Nephron progenitor cell (in vitro differentiated cells): Measurements from ENCODE around the gene TBL1Y.

Experiments
- DNase-seq: peaks from one replicate; pipeline ENCODE4 v3.0.0; 2021
- H3K27ac Mint-ChIP-seq: 2 replicates; pipeline ENCODE4 v1.8.0; 2021; ENCODE audit warnings: mild to moderate bottlenecking, moderate library complexity, mixed read lengths
- H3K27me3 Mint-ChIP-seq: 2 replicates; pipeline ENCODE4 v1.8.0; 2021; ENCODE audit warnings: mild to moderate bottlenecking, low read depth, mixed read lengths; ENCODE audit not compliant: poor library complexity
- H3K36me3 Mint-ChIP-seq: 2 replicates; pipeline ENCODE4 v1.8.0; 2021; ENCODE audit warnings: low read depth, mixed read lengths
- H3K4me1 Mint-ChIP-seq: 2 replicates; pipeline ENCODE4 v1.8.0; 2021; ENCODE audit warnings: mixed read lengths
- H3K4me3 Mint-ChIP-seq: 2 replicates; pipeline ENCODE4 v1.8.0; 2021; ENCODE audit warnings: mild to moderate bottlenecking, moderate library complexity, mixed read lengths
- H3K9me3 Mint-ChIP-seq: 2 replicates; pipeline ENCODE4 v1.8.0; 2021; ENCODE audit warnings: mild to moderate bottlenecking, moderate library complexity, mixed read lengths
- TF ChIP-seq, protein P1 (sequence below): fragments of 200-600 bp; sonication (generic); IDR thresholded peaks from 2 replicates; pipeline ENCODE4 v1.5.0; 2021; ENCODE audit warnings: antibody characterized with exemption

The TBL1Y gene

DNA sequence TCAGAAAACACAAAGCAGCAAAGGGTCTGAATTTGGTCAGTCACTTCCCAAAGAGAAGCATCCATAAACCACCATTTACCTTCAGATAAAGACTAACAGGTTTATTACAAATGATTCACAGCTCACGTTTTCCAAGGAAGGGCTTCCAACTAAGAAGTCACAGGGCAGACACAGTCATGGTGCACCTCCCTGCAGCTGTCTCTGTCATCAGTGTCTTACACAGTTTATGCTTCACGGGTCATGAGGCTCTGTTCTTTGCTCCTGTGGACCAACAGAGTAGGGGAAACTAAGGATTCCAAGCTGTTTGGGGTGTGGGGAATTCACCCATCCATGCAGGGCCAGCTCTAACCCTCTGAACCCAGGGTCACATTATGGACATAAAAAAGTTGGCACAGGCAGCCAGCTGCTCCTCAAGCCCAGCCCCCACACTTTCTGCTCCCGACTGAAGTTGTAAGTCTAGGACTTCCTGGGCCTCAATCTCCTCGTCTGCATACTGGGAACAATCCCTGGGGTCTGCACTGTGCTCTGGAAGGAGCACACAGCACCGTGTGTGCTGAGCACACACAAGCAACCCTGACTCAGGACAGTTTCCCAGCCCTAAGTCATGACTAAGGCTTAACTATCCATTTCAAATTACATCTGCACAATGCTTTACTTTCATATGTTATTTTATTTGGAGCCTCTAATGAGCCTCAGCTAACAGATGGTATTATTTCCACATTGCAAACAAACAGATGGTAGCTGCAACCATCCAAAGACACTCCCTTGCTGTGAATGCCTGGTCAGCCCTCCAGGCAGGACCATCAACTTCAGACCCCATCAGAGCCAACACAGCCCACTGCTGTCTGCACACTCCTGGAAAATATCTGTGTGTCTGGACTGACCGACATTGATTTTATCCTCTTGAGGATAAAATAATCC, 214.9 kb downstream of the TBL1Y start:
- no peaks in the 10 kb centered on the region for H3K9me3 Mint-ChIP-seq
- H3K4me3 Mint-ChIP-seq: no peak overlapping the region
- DNase-seq: no peak
- H3K36me3 Mint-ChIP-seq: no peaks in the 10 kb centered on the region
- no peaks in the 10 kb centered on the region for H3K27me3 Mint-ChIP-seq
- H3K4me1 Mint-ChIP-seq: no peaks in the 10 kb centered on the region
- no peak overlapping the region for H3K27ac Mint-ChIP-seq
- TF ChIP-seq, protein P1, sequence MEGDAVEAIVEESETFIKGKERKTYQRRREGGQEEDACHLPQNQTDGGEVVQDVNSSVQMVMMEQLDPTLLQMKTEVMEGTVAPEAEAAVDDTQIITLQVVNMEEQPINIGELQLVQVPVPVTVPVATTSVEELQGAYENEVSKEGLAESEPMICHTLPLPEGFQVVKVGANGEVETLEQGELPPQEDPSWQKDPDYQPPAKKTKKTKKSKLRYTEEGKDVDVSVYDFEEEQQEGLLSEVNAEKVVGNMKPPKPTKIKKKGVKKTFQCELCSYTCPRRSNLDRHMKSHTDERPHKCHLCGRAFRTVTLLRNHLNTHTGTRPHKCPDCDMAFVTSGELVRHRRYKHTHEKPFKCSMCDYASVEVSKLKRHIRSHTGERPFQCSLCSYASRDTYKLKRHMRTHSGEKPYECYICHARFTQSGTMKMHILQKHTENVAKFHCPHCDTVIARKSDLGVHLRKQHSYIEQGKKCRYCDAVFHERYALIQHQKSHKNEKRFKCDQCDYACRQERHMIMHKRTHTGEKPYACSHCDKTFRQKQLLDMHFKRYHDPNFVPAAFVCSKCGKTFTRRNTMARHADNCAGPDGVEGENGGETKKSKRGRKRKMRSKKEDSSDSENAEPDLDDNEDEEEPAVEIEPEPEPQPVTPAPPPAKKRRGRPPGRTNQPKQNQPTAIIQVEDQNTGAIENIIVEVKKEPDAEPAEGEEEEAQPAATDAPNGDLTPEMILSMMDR: no peak

DNA sequence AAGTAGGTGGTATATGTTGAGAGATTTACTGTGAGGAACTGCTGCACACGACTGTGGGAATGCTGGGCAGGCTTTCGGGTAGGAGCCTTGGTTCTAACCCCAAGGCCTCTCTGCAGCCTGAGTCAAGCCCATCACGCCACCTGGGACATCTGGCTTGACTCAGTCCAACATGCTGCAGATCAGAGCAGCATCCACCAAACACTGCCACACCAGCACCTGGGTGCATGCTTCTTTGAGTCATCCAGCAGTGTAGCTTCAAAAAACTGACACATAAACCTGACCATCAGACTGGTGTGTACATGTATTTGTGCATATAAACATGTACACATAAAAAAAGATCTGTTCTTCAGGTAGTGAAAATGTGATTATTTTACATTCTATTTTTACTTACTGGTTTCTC, 217.7 kb downstream of the TBL1Y start:
- H3K9me3 Mint-ChIP-seq: no peaks in the 10 kb centered on the region
- TF ChIP-seq, protein P1: no peak
- no peak overlapping the region for H3K4me3 Mint-ChIP-seq
- H3K36me3 Mint-ChIP-seq: no peaks in the 10 kb centered on the region
- H3K27ac Mint-ChIP-seq: no peak overlapping the region
- no peaks in the 10 kb centered on the region for H3K4me1 Mint-ChIP-seq
- no peak for DNase-seq
- H3K27me3 Mint-ChIP-seq: no peaks in the 10 kb centered on the region
